Stimulated activated CD4-positive, alpha-beta T cell treated with anti-CD3 and anti-CD28 coated beads, Interleukin-1b, Interleukin-23, amount 100 ng/mL, for 1 hour (primary cell): ENCODE data around the gene ZNF653.
"Not testable (repeated sequence)": the region's sequence is repeated elsewhere in the genome, so short reads cannot be mapped to it uniquely, and the experiment has no call there.

Experiments
- DNase-seq, 2 donors: peaks; one replicate each; pipeline ENCODE4 v3.0.0-alpha.2; 2020; ENCODE audit warnings: low read depth in 2 of 2

ZNF653 gene

GRCh38 chr19:11433526-11433925 lies 72.1 kb downstream of the ZNF653 start:
- DNase-seq, result not testable (repeated sequence)
